K562 (cell line): Measurements from ENCODE around the gene DYSF. TPM values are rescaled to one million over a fixed set of nuclear protein-coding genes. Genes with fewer than 3 reads are reported as not detected.

ENCODE experiments used
- ATAC-seq: fragments of 200-7000 bp; cut with Tn5 transposase; 3 replicates; pipeline ENCODE4 v1.9.1; 2020; ENCODE audit warnings: moderate library complexity
- BruUV-seq: library from RNA; stranded (reverse); fragments of 400-500 nt; replicated peaks from 2 replicates; lab custom pipeline; 2021; lab: Mats Ljungman, UMichigan
- CTCF ChIA-PET: fragments of 300-600 bp; formaldehyde crosslinking; extraction: SDS; loops from one replicate; lab custom pipeline; 2021; ENCODE audit warnings: low intra/inter-chr PET ratio; lab: Yijun Ruan, JAX
- POLR2A ChIA-PET: fragments of 300-600, 350-650 bp; sonication (Branson Sonifier 250); formaldehyde crosslinking; extraction: SDS; loops from one replicate; lab custom pipeline; 2021; ENCODE audit warnings: antibody characterized with exemption, inconsistent platforms; lab: Yijun Ruan, JAX
- DNase-seq, 4 experiments: peaks; one replicate each; pipeline versions ENCODE4 v3.0.0 to v3.0.0-alpha.2; 2011 to 2018; ENCODE audit warnings: low spot score in 3 of 4, mixed read lengths in 3 of 4; ENCODE audit errors: extremely low read depth in 1 of 4
- FAIRE-seq: peaks from 2 replicates; lab custom pipeline; 2011; peaks lifted over from hg19 to GRCh38; lab: Jason Lieb, UNC
- H2AFZ ChIP-seq: 2 replicates; pipeline ENCODE4 v1.6.0; 2011; ENCODE audit warnings: low read depth, low read length, control low read depth, inconsistent platforms
- H3K27ac ChIP-seq: fragments of 200-600 bp; 3 replicates; pipeline ENCODE4 v1.8.0; 2011; ENCODE audit warnings: low read depth, mild to moderate bottlenecking, control low read depth, inconsistent platforms, low read length, moderate library complexity, mixed read lengths; ENCODE audit errors: extremely low read depth
- H3K27me3 ChIP-seq, 2 experiments: fragments of 300-600 bp in 1 of 2; 2 replicates in 1 of 2; 3 replicates in 1 of 2; pipeline versions ENCODE4 v1.6.0 to v1.8.0; 2011; ENCODE audit warnings: inconsistent platforms in 2 of 2, low read length in 2 of 2, mild to moderate bottlenecking in 1 of 2, mixed read lengths in 1 of 2, moderate library complexity in 1 of 2; ENCODE audit not compliant: control insufficient read depth in 2 of 2, insufficient read depth in 2 of 2
- H3K36me3 ChIP-seq: fragments of 300-600 bp; 3 replicates; pipeline ENCODE4 v1.8.0; 2011; ENCODE audit warnings: mild to moderate bottlenecking, low read length, inconsistent platforms; ENCODE audit not compliant: control insufficient read depth, insufficient read depth
- H3K4me1 ChIP-seq, 2 experiments: fragments of 200-600 bp in 1 of 2; replicated peaks in 1 of 2; 2 replicates in 1 of 2; 3 replicates in 1 of 2; pipeline versions ENCODE4 v1.5.1 to v1.8.0; 2011; ENCODE audit warnings: inconsistent platforms in 2 of 2, low read length in 2 of 2, mild to moderate bottlenecking in 1 of 2, mixed read lengths in 1 of 2, moderate library complexity in 1 of 2; ENCODE audit not compliant: control insufficient read depth in 2 of 2, insufficient read depth in 2 of 2
- H3K4me2 ChIP-seq: 2 replicates; pipeline ENCODE4 v1.6.1; 2011; ENCODE audit warnings: low read length, control low read depth, inconsistent platforms, mixed read lengths; ENCODE audit not compliant: insufficient read depth
- H3K4me3 ChIP-seq: fragments of 200-600 bp; sonication (generic), shearing (Covaris generic); 2 replicates; pipeline ENCODE4 v1.5.1; 2016; ENCODE audit warnings: control low read depth, inconsistent platforms
- H3K79me2 ChIP-seq: fragments of 200-600 bp; 3 replicates; pipeline ENCODE4 v1.8.0; 2011; ENCODE audit warnings: low read length, inconsistent platforms; ENCODE audit not compliant: control insufficient read depth, insufficient read depth
- H3K9ac ChIP-seq, 2 experiments: 2 replicates each; pipeline versions ENCODE4 v1.6.0 to v1.6.1; 2011; ENCODE audit warnings: low read depth in 2 of 2, low read length in 2 of 2, control low read depth in 1 of 2, inconsistent platforms in 1 of 2, mild to moderate bottlenecking in 1 of 2, mixed read lengths in 1 of 2; ENCODE audit not compliant: insufficient read depth in 1 of 2
- H3K9me1 ChIP-seq: one replicate; pipeline ENCODE4 v1.6.0; 2011; ENCODE audit warnings: inconsistent platforms, mild to moderate bottlenecking, low read length, moderate library complexity; ENCODE audit not compliant: control insufficient read depth, insufficient read depth
- H3K9me3 ChIP-seq: replicated peaks from 2 replicates; pipeline ENCODE4 v1.5.1; 2011; ENCODE audit warnings: low read depth, low read length, inconsistent platforms; ENCODE audit not compliant: control insufficient read depth, insufficient read depth
- H4K20me1 ChIP-seq: replicated peaks from 2 replicates; pipeline ENCODE4 v1.6.1; 2011; ENCODE audit warnings: low read length, inconsistent platforms, mixed read lengths; ENCODE audit not compliant: control insufficient read depth, insufficient read depth
- CBX5 ChIP-seq: IDR thresholded peaks from 2 replicates; pipeline ENCODE4 v1.6.1; 2014; ENCODE audit warnings: low read depth, borderline replicate concordance
- CREB1 ChIP-seq, 2 experiments: sonication (generic) in 1 of 2; formaldehyde crosslinking in 1 of 2; IDR thresholded peaks; 2 replicates each; pipeline versions ENCODE4 v1.6.1 to v1.8.0; 2012 to 2022; ENCODE audit warnings: inconsistent platforms in 1 of 2, mild to moderate bottlenecking in 1 of 2, missing genetic modification reagents in 1 of 2, moderate library complexity in 1 of 2
- NFIX ChIP-seq: fragments of 250-450 bp; sonication (Bioruptor Pico); IDR thresholded peaks from 2 replicates; pipeline ENCODE4 v1.4.0; 2020; ENCODE audit warnings: low read depth, mild to moderate bottlenecking, moderate library complexity
- NKRF ChIP-seq: fragments of 450-650 bp; IDR thresholded peaks from 2 replicates; pipeline ENCODE4 v1.6.1; 2016; ENCODE audit warnings: borderline replicate concordance
- PCBP2 ChIP-seq: fragments of 200-400 bp; formaldehyde crosslinking; IDR thresholded peaks from 2 replicates; pipeline ENCODE4 v1.6.1; 2018; ENCODE audit warnings: low read length, low read depth, mild to moderate bottlenecking, moderate library complexity; ENCODE audit not compliant: poor library complexity, severe bottlenecking
- SIRT6 ChIP-seq: IDR thresholded peaks from one replicate; pipeline ENCODE4 v1.6.1; 2012; ENCODE audit warnings: low read depth, mild to moderate bottlenecking, control low read depth, inconsistent platforms, low read length, moderate library complexity
- SP2 ChIP-seq: IDR thresholded peaks from 2 replicates; pipeline ENCODE4 v1.6.1; 2011; ENCODE audit warnings: mild to moderate bottlenecking, low read depth, low read length, moderate library complexity; ENCODE audit not compliant: poor library complexity, severe bottlenecking; ENCODE audit errors: extremely low read depth
- SRF ChIP-seq, 2 experiments: fragments of 250-450, 450-650 bp in 1 of 2; sonication (Bioruptor Pico) in 1 of 2; sonication (generic) in 1 of 2; formaldehyde crosslinking; IDR thresholded peaks; 2 replicates each; pipeline versions ENCODE4 v1.5.0 to v1.5.1; 2020 to 2022; ENCODE audit warnings: mild to moderate bottlenecking in 1 of 2, missing genetic modification reagents in 1 of 2
- ZFX ChIP-seq: sonication (generic); formaldehyde crosslinking; IDR thresholded peaks from 2 replicates; pipeline ENCODE4 v1.8.0; 2022; ENCODE audit warnings: mild to moderate bottlenecking, missing genetic modification reagents, moderate library complexity
- ZNF197 ChIP-seq: fragments of 200-800 bp; sonication (Bioruptor generic); IDR thresholded peaks from 2 replicates; pipeline ENCODE4 v1.6.1; 2016; ENCODE audit warnings: low read depth, missing genetic modification characterization, missing compliant biosample characterization
- ZNF277 ChIP-seq: fragments of 250-450 bp; sonication (Bioruptor Pico); IDR thresholded peaks from 2 replicates; pipeline ENCODE4 v1.8.0; 2022; ENCODE audit warnings: inconsistent platforms, mild to moderate bottlenecking, moderate library complexity, borderline replicate concordance
- ZNF586 ChIP-seq: fragments of 450-650 bp; formaldehyde crosslinking; conservative IDR thresholded peaks from 2 replicates; pipeline ENCODE4 v1.4.0; 2020; ENCODE audit warnings: mild to moderate bottlenecking, moderate library complexity
- ZNF644 ChIP-seq: fragments of 200-800 bp; sonication (Bioruptor generic); IDR thresholded peaks from 2 replicates; pipeline ENCODE4 v1.6.1; 2016; ENCODE audit warnings: low read depth, missing genetic modification characterization, missing compliant biosample characterization
- WGBS: fragments of 100-300 bp; shearing (Covaris generic); methylation state at CpG from one replicate; pipeline ENCODE4 v1.1.6; 2016; ENCODE audit warnings: low coverage, mixed read lengths; ENCODE audit not compliant: insufficient coverage; ENCODE audit errors: missing lambda C conversion rate; 5-methylcytosine and 5-hydroxymethylcytosine counted together
- in situ Hi-C: fragments of 300-500 bp; cut with MboI; formaldehyde crosslinking; loops from 4 replicates; pipeline ENCODE4 v1.15.0; 2018; ENCODE audit warnings: inconsistent platforms, mixed read lengths
- intact Hi-C: fragments of 100-400 bp; cut with micrococcal nuclease; formaldehyde crosslinking; loops from 2 replicates; pipeline ENCODE4 v1.14.2; 2022
- polyA plus RNA-seq, 8 experiments: library from polyadenylated mRNA; depleted of rRNA in 4 of 8; stranded (reverse) in 5 of 8; unstranded in 3 of 8; fragments of >200 nt; fragmentation: Nextera tagmentation in 2 of 8; fragmentation: Illumina TruSeq in 1 of 8; extraction: Ambion mirVana in 2 of 8; extraction: Trizol in 1 of 8; gene quantifications; 2 replicates each; pipeline versions ENCODE4 v1.2.1 to v1.2.3, GENCODE V29; 2011 to 2014; ENCODE audit warnings: inconsistent platforms in 1 of 8, missing spikeins in 1 of 8
- total RNA-seq, 7 experiments: library from RNA; depleted of rRNA in 6 of 7; stranded (reverse); fragments of >200 nt in 6 of 7; fragmentation: Illumina TruSeq in 2 of 7; extraction: Trizol in 2 of 7; gene quantifications; 2 replicates each; pipeline versions ENCODE4 v1.2.1 to v1.2.3, GENCODE V29; 2011 to 2021; ENCODE audit warnings: low replicate concordance in 1 of 7

The DYSF gene
- total and polyA plus RNA-seq, 9 of the 15 experiments (the other 6 are each of a cell fraction or from before 2014, with no cell fraction given): 0.01 to 0.80 (median 0.29) TPM

GRCh38 chr2:71505770-71506140 is 52.4 kb downstream of the DYSF start:
- BruUV-seq: no TSS peak
- no peaks in the 10 kb centered on the region for H3K36me3 ChIP-seq
- H3K4me1 ChIP-seq: no peaks in the 10 kb centered on the region; a peak in 1 of 5 replicates
- in situ Hi-C loops (loop anchor here (5.0 kb wide), 2 partner anchors 203 to 348 kb away; no protein-coding TSS in a partner anchor), intact Hi-C loops (no loop called here)
- ATAC-seq (no peak; the same call in 2 of the 3 replicates), DNase-seq (no peak), FAIRE-seq (no peak)
- no peak overlapping the region for H3K4me3 ChIP-seq
- ChIA-PET CTCF (no interaction called here), POLR2A (interaction anchor here (0.7 kb wide), 1 partner anchor 163 kb away, joined by 3 read pairs; no protein-coding TSS in a partner anchor)
- no peaks in the 10 kb centered on the region for H3K79me2 ChIP-seq
- H3K27me3 ChIP-seq: peaks cover 0 to 15% of the 10 kb centered on the region in 2 experiments; a peak in 2 of 5 replicates
- H3K27ac ChIP-seq: no peak overlapping the region
- H3K9me3 ChIP-seq: no peaks in the 10 kb centered on the region
- no peak overlapping the region for H3K4me2 ChIP-seq
- 15% methylated on average over 8 of the region's 8 CpGs for WGBS
- H3K9ac ChIP-seq: no peak overlapping the region
- H3K9me1 ChIP-seq: no peaks in the 10 kb centered on the region
- H4K20me1 ChIP-seq: peaks cover 10% of the 10 kb centered on the region
- no peak overlapping the region for H2AFZ ChIP-seq
- TF ChIP-seq ZNF644 (tag) (no peak), NKRF (no peak), CREB1 (IDR thresholded peaks at IDR 0.05) (no peak), CREB1 (CRISPR knock-in tag; IDR thresholded peaks at IDR 0.05) (no peak), ZNF586 (CRISPR knock-in tag) (no peak), NFIX (no peak), CBX5 (no peak), PCBP2 (no peak), SIRT6 (no peak), ZNF197 (CRISPR knock-in tag) (no peak), SP2 (no peak), ZNF277 (CRISPR knock-in tag) (no peak), SRF (CRISPR knock-in tag; IDR thresholded peaks at IDR 0.05) (no peak), ZFX (CRISPR knock-in tag) (no peak)
